Body of pancreas (tissue), 4 donors: ENCODE data around the gene TMCO4. TPM values are rescaled to one million over a fixed set of nuclear protein-coding genes. Genes with fewer than 3 reads are reported as not detected.

Source experiments
- ATAC-seq: fragments of 150-250 bp; one replicate; pipeline ENCODE4 v1.9.1; 2016
- DNase-seq, 4 donors: peaks; one replicate each; pipeline ENCODE4 v3.0.0-alpha.2; 2019
- H3K27ac ChIP-seq, 4 donors: fragments of 200-600 bp; sonication (generic); 1 replicate in 3 of 4; 2 replicates in 1 of 4; pipeline versions ENCODE4 v1.5.1 to v1.6.1; 2016 to 2019; ENCODE audit warnings: mild to moderate bottlenecking in 1 of 4, mixed read lengths in 1 of 4, moderate library complexity in 1 of 4
- H3K27me3 ChIP-seq, 2 donors: fragments of 200-600 bp; sonication (generic); one replicate each; pipeline ENCODE4 v1.6.0; 2016; ENCODE audit warnings: mild to moderate bottlenecking in 1 of 2
- H3K36me3 ChIP-seq, 2 donors: fragments of 200-600 bp; sonication (generic); replicated peaks in 1 of 2; 2 replicates each; pipeline ENCODE4 v1.5.1; 2016; ENCODE audit warnings: low read depth in 2 of 2; ENCODE audit not compliant: insufficient read depth in 1 of 2
- H3K4me1 ChIP-seq: fragments of 200-600 bp; sonication (generic); one replicate; pipeline ENCODE4 v1.6.0; 2016
- H3K4me3 ChIP-seq, 2 donors: fragments of 200-600 bp; sonication (generic); 1 replicate in 1 of 2; 2 replicates in 1 of 2; pipeline ENCODE4 v1.5.1; 2016 to 2019
- H3K9me3 ChIP-seq, 3 donors: fragments of 200-600 bp; sonication (generic); 1 replicate in 2 of 3; 2 replicates in 1 of 3; pipeline ENCODE4 v1.5.1; 2016
- POLR2A ChIP-seq, 3 donors: fragments of 450-650 bp; IDR thresholded peaks; one replicate each; pipeline ENCODE4 v1.6.1; 2016; ENCODE audit warnings: antibody characterized with exemption in 3 of 3, mild to moderate bottlenecking in 2 of 3
- WGBS, 2 donors: methylation state at CpG; one replicate each; pipeline ENCODE4 v1.1.5; 2017; 5-methylcytosine and 5-hydroxymethylcytosine counted together
- intact Hi-C: fragments of 100-400 bp; cut with DNase I; formaldehyde crosslinking; loops from one replicate; pipeline ENCODE4 v1.15.1; 2023
- total RNA-seq, 2 donors: library from RNA; depleted of rRNA; stranded (reverse); fragments of >200 nt; gene quantifications; one replicate each; pipeline ENCODE4 v1.1.0, GENCODE V29; 2016
- TF ChIP-seq, protein P1 (sequence below), 7 experiments: fragments of 450-650 bp in 4 of 7; fragments of 200-600 bp in 3 of 7; sonication (generic) in 3 of 7; IDR thresholded peaks; one replicate each; pipeline ENCODE4 v1.5.1; 2016 to 2019; ENCODE audit warnings: antibody characterized with exemption in 7 of 7

TMCO4 gene
- total RNA-seq, 2 donors from 2014 or later, result 31.3 to 36.3 TPM

DNA sequence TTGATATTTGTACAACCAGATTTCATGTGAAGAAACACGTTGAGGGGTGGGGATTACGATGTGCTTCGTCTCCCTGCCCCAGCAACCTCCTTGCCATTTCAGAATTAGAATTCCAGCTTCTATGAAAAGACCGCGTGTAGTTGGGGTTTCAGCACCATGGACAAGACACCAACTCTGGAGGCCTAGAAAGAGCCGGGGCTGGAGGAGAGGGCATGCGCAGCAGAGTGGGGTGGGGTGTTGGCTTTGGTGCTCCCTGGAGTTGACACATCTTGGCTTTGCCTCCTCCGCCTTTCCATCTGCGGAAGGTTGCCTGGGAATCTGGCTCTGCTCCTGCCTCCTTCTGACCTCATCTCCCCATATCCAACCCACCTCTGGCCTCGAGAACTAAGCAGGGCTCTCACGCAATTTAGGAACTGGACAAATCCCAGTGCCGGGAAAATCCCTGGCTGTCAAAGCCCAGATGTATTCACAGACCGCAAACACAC lies 123.2 kb downstream of the TMCO4 start:
- TF ChIP-seq POLR2A (IDR thresholded peaks at IDR 0.05), result no peak
- TF ChIP-seq, protein P1, sequence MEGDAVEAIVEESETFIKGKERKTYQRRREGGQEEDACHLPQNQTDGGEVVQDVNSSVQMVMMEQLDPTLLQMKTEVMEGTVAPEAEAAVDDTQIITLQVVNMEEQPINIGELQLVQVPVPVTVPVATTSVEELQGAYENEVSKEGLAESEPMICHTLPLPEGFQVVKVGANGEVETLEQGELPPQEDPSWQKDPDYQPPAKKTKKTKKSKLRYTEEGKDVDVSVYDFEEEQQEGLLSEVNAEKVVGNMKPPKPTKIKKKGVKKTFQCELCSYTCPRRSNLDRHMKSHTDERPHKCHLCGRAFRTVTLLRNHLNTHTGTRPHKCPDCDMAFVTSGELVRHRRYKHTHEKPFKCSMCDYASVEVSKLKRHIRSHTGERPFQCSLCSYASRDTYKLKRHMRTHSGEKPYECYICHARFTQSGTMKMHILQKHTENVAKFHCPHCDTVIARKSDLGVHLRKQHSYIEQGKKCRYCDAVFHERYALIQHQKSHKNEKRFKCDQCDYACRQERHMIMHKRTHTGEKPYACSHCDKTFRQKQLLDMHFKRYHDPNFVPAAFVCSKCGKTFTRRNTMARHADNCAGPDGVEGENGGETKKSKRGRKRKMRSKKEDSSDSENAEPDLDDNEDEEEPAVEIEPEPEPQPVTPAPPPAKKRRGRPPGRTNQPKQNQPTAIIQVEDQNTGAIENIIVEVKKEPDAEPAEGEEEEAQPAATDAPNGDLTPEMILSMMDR (IDR thresholded peaks at IDR 0.05), result no peak
- intact Hi-C loops, result no loop called here
- Histone ChIP-seq H3K4me1 (no peaks in the 10 kb centered on the region), H3K36me3 (no peaks in the 10 kb centered on the region), H3K27me3 (no peaks in the 10 kb centered on the region), H3K4me3 (no peak overlapping the region), H3K27ac (no peak overlapping the region), H3K9me3 (no peaks in the 10 kb centered on the region)
- 21 to 27% methylated on average over 11 to 13 of the region's 13 CpGs for WGBS, 2 donors
- no peak for ATAC-seq
- DNase-seq, result peak; percentile 37 to 61 (median 52)

GRCh38 chr1:19675797-19676196 lies 123.9 kb downstream of the TMCO4 start:
- H3K4me3 ChIP-seq, result no peak overlapping the region
- WGBS, 2 donors, result 69 to 84% methylated on average over 5 of the region's 5 CpGs
- H3K36me3 ChIP-seq, result no peaks in the 10 kb centered on the region
- no peak overlapping the region for H3K27ac ChIP-seq
- DNase-seq (no peak), ATAC-seq (no peak)
- no peaks in the 10 kb centered on the region for H3K4me1 ChIP-seq
- TF ChIP-seq, protein P1 (IDR thresholded peaks at IDR 0.05), result no peak
- no peak for TF ChIP-seq POLR2A (IDR thresholded peaks at IDR 0.05)
- no peaks in the 10 kb centered on the region for H3K9me3 ChIP-seq
- no peaks in the 10 kb centered on the region for H3K27me3 ChIP-seq
- intact Hi-C loops, result no loop called here

GRCh38 chr1:19672237-19672636 lies 127.5 kb downstream of the TMCO4 start:
- H3K4me1 ChIP-seq, result no peaks in the 10 kb centered on the region
- H3K9me3 ChIP-seq, result no peaks in the 10 kb centered on the region
- no peak overlapping the region for H3K27ac ChIP-seq
- H3K36me3 ChIP-seq, result no peaks in the 10 kb centered on the region
- ATAC-seq (no peak), DNase-seq (no peak)
- intact Hi-C loops, result no loop called here
- TF ChIP-seq, protein P1 (IDR thresholded peaks at IDR 0.05), result no peak
- no peak for TF ChIP-seq POLR2A (IDR thresholded peaks at IDR 0.05)
- H3K4me3 ChIP-seq, result no peak overlapping the region
- H3K27me3 ChIP-seq, result no peaks in the 10 kb centered on the region
- 37 to 41% methylated on average over 6 of the region's 6 CpGs for WGBS, 2 donors

DNA sequence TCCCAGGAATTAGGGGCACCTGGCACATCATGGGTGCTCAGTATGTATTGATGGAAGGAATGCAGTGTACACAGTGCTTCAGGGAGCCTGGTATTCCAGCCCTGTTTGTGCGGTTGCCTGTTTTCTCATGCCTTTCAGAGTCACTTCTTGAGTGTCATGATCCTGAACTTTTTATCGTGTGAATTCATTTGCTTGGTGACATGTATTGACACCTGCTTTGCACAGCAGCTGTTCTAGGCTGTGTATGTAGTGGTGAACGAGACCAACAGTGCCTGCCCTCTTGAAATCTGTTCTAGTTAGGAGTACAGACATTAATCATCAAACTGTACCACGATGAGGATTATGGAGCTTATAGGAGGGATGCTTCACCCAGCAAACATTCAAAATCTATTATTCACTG lies 128.9 kb downstream of the TMCO4 start:
- intact Hi-C loops, result no loop called here
- DNase-seq, result no peak
- Histone ChIP-seq H3K27ac (no peak overlapping the region), H3K4me1 (peaks cover under 1% of the 10 kb centered on the region), H3K36me3 (no peaks in the 10 kb centered on the region), H3K4me3 (no peak overlapping the region), H3K27me3 (peaks cover 0 to 6% of the 10 kb centered on the region in 2 donors), H3K9me3 (no peaks in the 10 kb centered on the region)
- ATAC-seq, result no peak
- TF ChIP-seq POLR2A (IDR thresholded peaks at IDR 0.05), result no peak
- TF ChIP-seq, protein P1 (IDR thresholded peaks at IDR 0.05), result no peak
- 30 to 38% methylated on average over 4 of the region's 4 CpGs for WGBS, 2 donors

- intact Hi-C loops, result no loop called here
- Histone ChIP-seq H3K36me3 (no peaks in the 10 kb centered on the region), H3K4me3 (no peak overlapping the region), H3K27ac (no peak overlapping the region), H3K27me3 (peaks cover 0 to 15% of the 10 kb centered on the region in 2 donors), H3K9me3 (no peaks in the 10 kb centered on the region), H3K4me1 (peaks cover 12% of the 10 kb centered on the region)
- no peak for ATAC-seq
- 61 to 71% methylated on average over 8 of the region's 8 CpGs for WGBS, 2 donors
- TF ChIP-seq, protein P1 (IDR thresholded peaks at IDR 0.05), result no peak
- no peak for TF ChIP-seq POLR2A (IDR thresholded peaks at IDR 0.05)
- no peak for DNase-seq
These were observed 130.8 kb downstream of the TMCO4 start for GRCh38 chr1:19668888-19669287.
